ENCODE results near the gene AKAP13.

Gene AKAP13

GRCh38 chr15:85741662-85742061, 361.3 kb downstream of the AKAP13 start:
- H3K4me3 ChIP-seq (ENCODE audit: low read length) = no peak overlapping the region
- no peak for TF ChIP-seq CTCF (conservative IDR thresholded peaks at IDR 0.05; ENCODE audit: low read length)
- DNase-seq (ENCODE audit: low read depth) = no peak

GRCh38 chr15:85742186-85742821, 361.9 kb downstream of the AKAP13 start:
- H3K4me3 ChIP-seq (ENCODE audit: low read length) = no peak overlapping the region
- TF ChIP-seq CTCF (conservative IDR thresholded peaks at IDR 0.05; ENCODE audit: low read length) = no peak; the same call in 1 of the 2 replicates
- DNase-seq (ENCODE audit: low read depth) = peak; percentile 84

- DNase-seq (ENCODE audit: low read depth) = no peak
- no peak for TF ChIP-seq CTCF (conservative IDR thresholded peaks at IDR 0.05; ENCODE audit: low read length)
- no peak overlapping the region for H3K4me3 ChIP-seq (ENCODE audit: low read length)
Observed at GRCh38 chr15:85743392-85744055, 363.1 kb downstream of the AKAP13 start.

GRCh38 chr15:85744579-85744978, 364.2 kb downstream of the AKAP13 start:
- DNase-seq (ENCODE audit: low read depth) = no peak
- H3K4me3 ChIP-seq (ENCODE audit: low read length) = no peak overlapping the region
- TF ChIP-seq CTCF (conservative IDR thresholded peaks at IDR 0.05; ENCODE audit: low read length) = no peak

GRCh38 chr15:85745023-85745422, 364.6 kb downstream of the AKAP13 start:
- H3K4me3 ChIP-seq (ENCODE audit: low read length) = no peak overlapping the region
- DNase-seq (ENCODE audit: low read depth) = no peak
- no peak for TF ChIP-seq CTCF (conservative IDR thresholded peaks at IDR 0.05; ENCODE audit: low read length)

- no peak for DNase-seq (ENCODE audit: low read depth)
- TF ChIP-seq CTCF (conservative IDR thresholded peaks at IDR 0.05; ENCODE audit: low read length) = no peak
- H3K4me3 ChIP-seq (ENCODE audit: low read length) = no peak overlapping the region
Observed at GRCh38 chr15:85745525-85746150, 365.2 kb downstream of the AKAP13 start.

- no peak for TF ChIP-seq CTCF (conservative IDR thresholded peaks at IDR 0.05; ENCODE audit: low read length)
- H3K4me3 ChIP-seq (ENCODE audit: low read length) = no peak overlapping the region
- DNase-seq (ENCODE audit: low read depth) = no peak
Observed at GRCh38 chr15:85746641-85747040, 366.2 kb downstream of the AKAP13 start.

All from AG10803 (cell line).